GM12801 (cell line): Measurements from ENCODE around the gene KRTAP29-1.

Experiments used
- TF ChIP-seq, protein P1 (sequence below): IDR thresholded peaks from one replicate; pipeline ENCODE4 v1.5.1; 2011; ENCODE audit warnings: control low read depth; ENCODE audit not compliant: insufficient read length; ENCODE audit errors: extremely low read depth

KRTAP29-1 gene

DNA sequence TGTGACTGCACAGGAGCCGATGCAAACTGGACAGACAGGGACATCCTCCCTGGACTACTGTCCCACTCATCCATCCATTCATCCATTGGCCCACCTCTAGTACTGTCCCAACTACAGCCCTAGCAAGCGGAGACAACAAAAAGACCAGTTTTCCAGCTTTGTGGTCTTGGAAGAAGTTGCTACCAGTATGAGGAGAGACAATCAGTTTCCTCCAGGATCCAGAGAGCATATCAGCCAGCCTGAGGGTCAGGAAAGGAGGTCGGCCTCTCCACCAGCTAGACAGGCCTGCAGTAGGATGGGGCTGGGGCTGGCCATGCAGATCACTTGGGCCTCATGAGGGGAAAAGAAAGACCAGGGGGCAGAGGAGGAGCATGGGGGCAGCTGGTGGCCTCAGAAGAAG, 31.2 kb upstream of the KRTAP29-1 start:
- TF ChIP-seq, protein P1, sequence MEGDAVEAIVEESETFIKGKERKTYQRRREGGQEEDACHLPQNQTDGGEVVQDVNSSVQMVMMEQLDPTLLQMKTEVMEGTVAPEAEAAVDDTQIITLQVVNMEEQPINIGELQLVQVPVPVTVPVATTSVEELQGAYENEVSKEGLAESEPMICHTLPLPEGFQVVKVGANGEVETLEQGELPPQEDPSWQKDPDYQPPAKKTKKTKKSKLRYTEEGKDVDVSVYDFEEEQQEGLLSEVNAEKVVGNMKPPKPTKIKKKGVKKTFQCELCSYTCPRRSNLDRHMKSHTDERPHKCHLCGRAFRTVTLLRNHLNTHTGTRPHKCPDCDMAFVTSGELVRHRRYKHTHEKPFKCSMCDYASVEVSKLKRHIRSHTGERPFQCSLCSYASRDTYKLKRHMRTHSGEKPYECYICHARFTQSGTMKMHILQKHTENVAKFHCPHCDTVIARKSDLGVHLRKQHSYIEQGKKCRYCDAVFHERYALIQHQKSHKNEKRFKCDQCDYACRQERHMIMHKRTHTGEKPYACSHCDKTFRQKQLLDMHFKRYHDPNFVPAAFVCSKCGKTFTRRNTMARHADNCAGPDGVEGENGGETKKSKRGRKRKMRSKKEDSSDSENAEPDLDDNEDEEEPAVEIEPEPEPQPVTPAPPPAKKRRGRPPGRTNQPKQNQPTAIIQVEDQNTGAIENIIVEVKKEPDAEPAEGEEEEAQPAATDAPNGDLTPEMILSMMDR, result no peak

DNA sequence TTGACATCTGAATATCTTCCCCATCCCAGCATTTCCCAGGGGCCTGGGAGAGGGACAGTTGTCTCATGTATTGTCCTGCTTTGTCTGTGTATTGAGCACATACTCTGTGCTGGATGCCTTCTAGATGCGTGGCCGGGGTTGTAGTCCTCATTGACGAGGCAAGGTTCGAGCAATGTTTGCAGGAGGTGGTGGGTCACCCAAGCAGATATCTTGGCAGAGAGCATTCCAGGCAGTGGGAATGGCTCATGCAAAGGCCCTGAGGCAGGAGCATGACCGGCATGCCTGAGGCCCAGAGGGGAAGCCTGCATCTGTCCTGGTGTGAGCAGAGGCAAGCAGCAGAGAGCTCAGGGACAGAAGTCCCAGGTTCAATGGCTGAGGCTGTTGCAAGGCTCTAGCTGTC, 30.4 kb upstream of the KRTAP29-1 start:
- TF ChIP-seq, protein P1, result no peak

DNA sequence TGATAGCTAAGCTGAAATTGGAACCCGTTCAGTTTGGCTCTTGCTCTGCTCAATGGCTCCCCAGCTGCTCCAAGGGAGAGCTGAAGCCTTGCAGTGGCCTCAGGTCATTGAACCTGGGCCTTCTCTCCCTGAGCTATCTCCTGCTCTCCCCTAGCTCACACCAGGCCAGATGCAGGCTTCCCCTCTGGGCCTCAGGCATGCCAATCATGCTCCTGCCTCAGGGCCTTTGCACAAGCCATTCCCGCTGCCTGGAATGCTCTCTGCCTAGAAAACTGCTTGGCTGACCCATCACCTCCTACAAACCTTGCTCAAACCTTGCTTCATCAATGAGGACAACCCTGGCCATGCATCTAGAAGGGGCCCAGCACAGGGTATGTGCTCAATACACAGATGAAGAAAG, 29.6 kb upstream of the KRTAP29-1 start:
- TF ChIP-seq, protein P1, result no peak

DNA sequence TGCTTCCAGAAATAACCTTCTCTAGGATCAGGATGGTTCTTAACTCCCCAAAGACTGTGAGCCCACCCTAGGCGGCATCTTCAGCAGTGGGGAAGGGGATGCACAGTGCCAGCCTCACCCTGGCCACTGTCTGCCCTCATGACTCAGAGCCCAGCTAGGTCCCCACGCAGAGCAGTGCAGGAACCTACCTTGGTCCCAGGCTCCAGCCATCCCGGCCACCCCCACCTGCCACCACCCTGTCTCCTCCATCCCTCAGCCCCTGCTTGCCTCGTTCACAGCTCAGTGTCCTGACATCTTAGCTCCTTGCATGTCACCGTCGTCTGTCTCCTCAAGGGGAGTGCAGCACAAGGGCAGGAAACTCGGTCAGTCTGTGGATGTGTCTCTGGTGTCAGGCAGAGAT, 29.0 kb upstream of the KRTAP29-1 start:
- TF ChIP-seq, protein P1, result no peak

DNA sequence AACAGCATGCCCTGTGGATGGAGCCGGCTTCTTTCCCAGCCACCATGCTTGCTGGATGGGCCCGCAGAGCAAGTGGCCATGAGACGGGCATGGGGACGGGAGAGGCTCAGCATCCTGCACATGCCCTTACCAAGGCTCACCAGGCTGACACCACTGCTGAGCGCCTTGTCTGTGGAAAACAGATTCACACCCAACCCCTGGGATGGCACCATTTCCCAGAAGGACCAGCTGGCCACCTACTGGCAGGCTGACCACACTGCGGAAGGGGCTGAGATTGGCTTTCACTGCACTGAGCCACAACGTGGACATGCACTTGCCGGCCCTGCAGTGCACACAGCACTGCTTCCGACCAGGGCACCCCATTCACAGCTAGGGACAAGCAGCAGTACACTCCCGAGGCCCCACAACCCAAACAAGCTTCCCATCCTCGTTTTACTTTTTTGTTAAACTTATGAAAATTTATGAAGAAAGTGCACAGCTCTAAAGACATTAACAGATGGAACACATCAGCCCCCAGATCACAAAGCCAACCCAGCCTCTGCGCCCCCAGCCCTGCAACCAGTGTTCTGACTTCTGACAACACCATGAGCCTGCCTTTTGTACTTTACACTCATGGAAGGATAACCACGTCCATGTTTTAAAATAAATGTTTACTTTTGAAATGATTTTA, 26.8 kb upstream of the KRTAP29-1 start:
- TF ChIP-seq, protein P1, result no peak

DNA sequence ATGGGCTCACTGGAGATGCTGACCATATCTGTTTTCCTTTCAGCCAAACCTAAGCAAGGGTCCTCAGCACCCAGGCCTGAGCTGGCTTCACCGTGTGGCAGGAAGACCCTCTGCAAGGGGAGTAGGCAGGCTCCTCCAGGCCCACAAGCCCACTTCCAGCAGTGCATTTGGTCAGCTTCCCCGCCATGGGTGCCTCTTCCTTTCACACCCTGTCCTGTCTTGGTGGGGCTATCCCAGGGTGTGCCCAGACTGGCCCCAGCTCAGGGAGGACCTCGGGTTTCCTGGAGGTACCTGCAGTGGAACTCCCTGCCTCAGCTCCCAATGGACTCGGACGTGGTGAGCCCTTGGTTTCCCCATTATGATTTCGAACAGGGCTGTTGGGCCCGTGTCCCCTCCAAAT, 25.6 kb upstream of the KRTAP29-1 start:
- TF ChIP-seq, protein P1, result no peak

DNA sequence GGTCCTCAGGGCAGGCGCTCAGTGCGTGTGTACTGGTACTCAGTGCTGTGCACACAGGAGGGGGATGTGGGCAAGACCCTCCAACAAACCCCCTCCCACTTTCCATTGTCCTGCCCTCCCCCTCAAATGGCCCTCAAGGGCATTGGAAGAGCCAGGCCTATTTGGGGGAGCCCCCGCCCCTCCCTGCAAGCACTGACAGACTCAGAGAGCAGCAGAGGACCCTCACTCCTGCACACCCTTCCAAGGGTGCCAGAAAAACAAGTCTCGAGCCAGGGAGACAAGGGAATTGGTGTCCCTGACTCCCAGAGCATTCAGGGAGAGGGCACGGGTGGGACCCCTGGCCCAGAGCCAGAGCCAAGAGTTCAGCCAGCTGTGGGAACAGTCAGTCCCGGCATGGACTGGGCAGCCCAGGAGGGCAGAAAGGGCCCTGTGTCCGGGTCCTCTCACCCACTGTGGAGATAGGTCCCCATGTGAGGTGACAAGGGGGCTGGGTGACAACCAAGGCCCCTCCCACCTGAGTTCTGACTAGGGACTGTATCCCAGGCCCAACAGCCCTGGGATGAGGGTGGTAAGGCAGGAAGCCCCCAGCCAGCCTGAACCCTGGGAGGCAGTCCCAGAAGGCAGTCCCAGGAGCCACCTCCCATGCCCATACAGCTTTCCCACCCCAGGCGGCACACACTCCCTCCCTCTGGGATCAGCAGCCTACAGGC, 24.9 kb upstream of the KRTAP29-1 start:
- TF ChIP-seq, protein P1, result no peak
